Neutrophil (primary cell): ENCODE data around the gene CNDP1.

Experiments
- H3K27ac ChIP-seq: fragments of 200-600 bp; sonication (generic); 2 replicates; pipeline ENCODE4 v1.5.1; 2016; ENCODE audit warnings: mild to moderate bottlenecking, moderate library complexity
- H3K27me3 ChIP-seq: fragments of 200-600 bp; sonication (generic); 2 replicates; pipeline ENCODE4 v1.6.0; 2016; ENCODE audit warnings: mild to moderate bottlenecking
- H3K36me3 ChIP-seq: fragments of 200-600 bp; sonication (generic); 2 replicates; pipeline ENCODE4 v1.5.1; 2017
- H3K4me1 ChIP-seq, 2 experiments: fragments of 200-600 bp in 1 of 2; sonication (generic) in 1 of 2; 1 replicate in 1 of 2; 2 replicates in 1 of 2; pipeline versions ENCODE4 v1.5.1 to v1.6.1; 2013 to 2016; ENCODE audit warnings: low read depth in 1 of 2, low read length in 1 of 2, mild to moderate bottlenecking in 1 of 2, moderate library complexity in 1 of 2; ENCODE audit not compliant: control insufficient read depth in 1 of 2, insufficient read depth in 1 of 2
- H3K4me3 ChIP-seq, 2 experiments: fragments of 200-600 bp in 1 of 2; sonication (generic) in 1 of 2; 1 replicate in 1 of 2; 2 replicates in 1 of 2; pipeline ENCODE4 v1.5.1; 2013 to 2016; ENCODE audit warnings: low read depth in 1 of 2, low read length in 1 of 2, mild to moderate bottlenecking in 1 of 2, moderate library complexity in 1 of 2
- H3K9me3 ChIP-seq: fragments of 200-600 bp; sonication (generic); 2 replicates; pipeline ENCODE4 v1.5.1; 2016
- TF ChIP-seq, protein P1 (sequence below): fragments of 200-600 bp; sonication (generic); IDR thresholded peaks from 2 replicates; pipeline ENCODE4 v1.5.1; 2016; ENCODE audit warnings: antibody characterized with exemption

The CNDP1 gene

DNA sequence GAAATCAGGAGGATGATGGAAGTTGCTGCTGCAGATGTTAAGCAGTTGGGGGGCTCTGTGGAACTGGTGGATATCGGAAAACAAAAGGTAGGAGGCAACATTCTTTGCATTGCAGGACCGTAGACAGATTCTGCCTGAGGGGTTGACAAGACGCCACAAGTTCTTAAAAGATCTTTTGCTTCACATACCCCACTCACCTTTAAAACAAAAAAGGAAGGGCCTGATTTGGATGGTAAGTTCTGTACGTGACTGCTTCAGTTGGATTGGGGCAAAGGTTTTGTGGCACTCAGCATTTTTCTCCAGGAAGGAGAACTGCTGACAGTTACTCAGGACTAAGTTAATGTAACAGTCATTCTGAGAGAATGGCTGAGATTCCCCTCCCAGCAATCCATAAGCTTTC lies 32.9 kb upstream of the CNDP1 start:
- Histone ChIP-seq H3K36me3 (peaks cover 24% of the 10 kb centered on the region), H3K27me3 (no peaks in the 10 kb centered on the region), H3K27ac (no peak overlapping the region), H3K4me1 (peaks cover 33 to 34% of the 10 kb centered on the region in 2 experiments), H3K4me3 (no peak overlapping the region), H3K9me3 (no peaks in the 10 kb centered on the region)
- TF ChIP-seq, protein P1, sequence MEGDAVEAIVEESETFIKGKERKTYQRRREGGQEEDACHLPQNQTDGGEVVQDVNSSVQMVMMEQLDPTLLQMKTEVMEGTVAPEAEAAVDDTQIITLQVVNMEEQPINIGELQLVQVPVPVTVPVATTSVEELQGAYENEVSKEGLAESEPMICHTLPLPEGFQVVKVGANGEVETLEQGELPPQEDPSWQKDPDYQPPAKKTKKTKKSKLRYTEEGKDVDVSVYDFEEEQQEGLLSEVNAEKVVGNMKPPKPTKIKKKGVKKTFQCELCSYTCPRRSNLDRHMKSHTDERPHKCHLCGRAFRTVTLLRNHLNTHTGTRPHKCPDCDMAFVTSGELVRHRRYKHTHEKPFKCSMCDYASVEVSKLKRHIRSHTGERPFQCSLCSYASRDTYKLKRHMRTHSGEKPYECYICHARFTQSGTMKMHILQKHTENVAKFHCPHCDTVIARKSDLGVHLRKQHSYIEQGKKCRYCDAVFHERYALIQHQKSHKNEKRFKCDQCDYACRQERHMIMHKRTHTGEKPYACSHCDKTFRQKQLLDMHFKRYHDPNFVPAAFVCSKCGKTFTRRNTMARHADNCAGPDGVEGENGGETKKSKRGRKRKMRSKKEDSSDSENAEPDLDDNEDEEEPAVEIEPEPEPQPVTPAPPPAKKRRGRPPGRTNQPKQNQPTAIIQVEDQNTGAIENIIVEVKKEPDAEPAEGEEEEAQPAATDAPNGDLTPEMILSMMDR = no peak

DNA sequence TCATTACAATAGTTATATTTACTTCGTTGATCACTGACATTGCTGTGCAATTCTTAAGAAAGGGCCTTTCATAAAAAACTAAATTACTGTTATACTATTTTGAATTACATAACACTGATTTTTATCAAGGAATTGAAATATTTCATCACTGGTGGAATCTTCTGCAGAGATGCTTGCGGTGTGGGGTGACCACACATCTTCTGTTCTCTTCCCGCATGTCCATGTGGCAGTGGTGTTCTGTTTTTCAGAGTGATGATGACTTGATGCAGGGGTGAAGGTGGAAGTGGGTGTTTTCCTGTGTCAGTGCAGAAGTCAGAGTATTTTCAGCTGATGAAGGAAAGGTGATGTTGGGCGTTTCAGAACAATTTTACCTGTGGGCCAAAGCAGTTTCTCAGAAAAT lies 31.2 kb upstream of the CNDP1 start:
- Histone ChIP-seq H3K4me1 (peaks cover 21 to 23% of the 10 kb centered on the region in 2 experiments), H3K4me3 (no peak overlapping the region), H3K27ac (no peak overlapping the region), H3K36me3 (peaks cover 42% of the 10 kb centered on the region), H3K27me3 (no peaks in the 10 kb centered on the region), H3K9me3 (no peaks in the 10 kb centered on the region)
- TF ChIP-seq, protein P1 = no peak

- Histone ChIP-seq H3K9me3 (no peaks in the 10 kb centered on the region), H3K27me3 (no peaks in the 10 kb centered on the region), H3K27ac (no peak overlapping the region), H3K4me3 (no peak overlapping the region), H3K4me1 (no peaks in the 10 kb centered on the region), H3K36me3 (peaks cover 67% of the 10 kb centered on the region)
- TF ChIP-seq, protein P1 = no peak
These were observed 28.5 kb upstream of the CNDP1 start for GRCh38 chr18:74505776-74506175.

DNA sequence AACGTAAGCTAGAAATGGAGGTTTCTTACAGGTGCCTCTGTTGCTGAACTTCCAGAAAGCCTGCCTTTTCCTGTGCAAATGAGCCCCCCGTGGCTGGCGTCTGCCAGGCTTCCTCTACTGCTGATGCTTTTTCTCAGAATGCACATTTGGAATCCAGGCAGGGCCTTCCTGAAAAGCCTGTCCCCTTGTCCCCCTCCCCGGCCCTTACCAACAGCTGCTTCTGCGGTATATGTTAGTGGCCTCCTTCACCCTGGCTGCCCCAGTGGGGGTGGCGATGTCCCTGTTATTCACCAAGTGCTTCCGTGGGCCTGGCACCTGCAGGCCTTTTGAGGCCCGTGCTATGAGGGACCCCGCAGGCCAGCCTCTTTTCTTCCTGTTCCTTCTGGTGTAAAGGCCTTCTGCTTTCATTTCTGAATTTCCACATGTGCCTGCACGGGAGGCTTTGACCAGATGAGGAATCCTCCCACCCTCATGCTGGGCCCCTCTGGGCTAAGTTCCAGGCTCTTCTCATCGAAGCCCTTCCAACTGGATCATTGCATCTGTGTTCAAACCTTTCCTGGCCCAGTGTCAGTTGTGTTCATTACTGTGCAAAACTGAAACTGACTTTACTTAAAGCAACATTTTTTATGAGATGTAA lies 27.7 kb upstream of the CNDP1 start:
- no peak overlapping the region for H3K4me3 ChIP-seq
- TF ChIP-seq, protein P1 = no peak
- H3K4me1 ChIP-seq = no peaks in the 10 kb centered on the region
- no peak overlapping the region for H3K27ac ChIP-seq
- H3K27me3 ChIP-seq = no peaks in the 10 kb centered on the region
- H3K36me3 ChIP-seq = peaks cover 73% of the 10 kb centered on the region
- no peaks in the 10 kb centered on the region for H3K9me3 ChIP-seq

DNA sequence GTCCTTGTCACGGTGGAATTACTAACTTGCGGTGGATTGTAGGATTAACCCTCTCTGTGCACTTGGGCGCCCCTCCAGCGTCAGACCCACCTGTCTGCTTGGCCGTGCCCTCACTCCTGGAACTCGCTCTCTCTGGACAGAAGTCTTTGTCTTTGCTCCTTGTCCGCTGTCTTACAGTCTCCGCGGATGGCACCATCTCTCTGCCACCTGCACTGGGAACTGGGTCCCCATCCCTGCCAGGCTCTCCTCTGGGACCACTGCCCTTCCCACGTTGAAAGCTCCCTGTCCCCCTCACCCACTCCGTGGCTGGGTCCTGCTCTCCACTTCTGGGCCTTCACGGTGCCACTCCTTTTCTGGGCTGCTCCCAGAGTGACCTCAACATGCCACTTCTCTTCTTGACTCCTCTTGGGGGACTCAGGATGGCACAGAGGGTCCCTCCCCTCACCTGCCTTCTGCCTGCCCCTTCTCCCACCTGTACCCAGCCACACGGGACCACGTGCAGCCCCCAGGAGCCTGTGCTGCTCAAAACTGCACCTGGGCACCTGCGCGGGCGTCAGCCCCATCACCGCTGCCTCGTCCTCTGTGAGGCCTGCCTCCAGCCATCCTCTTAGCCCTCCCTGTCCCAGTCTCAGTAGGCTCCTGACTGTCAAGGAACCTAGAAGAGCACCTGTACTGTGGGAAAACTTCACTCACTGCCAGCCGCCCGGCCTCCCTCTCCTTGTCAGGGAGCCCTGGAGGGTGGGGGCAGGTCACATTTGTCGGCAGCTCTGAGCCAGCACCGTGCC lies 27.0 kb upstream of the CNDP1 start:
- TF ChIP-seq, protein P1 = no peak
- Histone ChIP-seq H3K27me3 (no peaks in the 10 kb centered on the region), H3K36me3 (peaks cover 80% of the 10 kb centered on the region), H3K27ac (no peak overlapping the region), H3K9me3 (no peaks in the 10 kb centered on the region), H3K4me1 (no peaks in the 10 kb centered on the region), H3K4me3 (no peak overlapping the region)
